Mesendoderm (in vitro differentiated cells): Measurements from ENCODE around the gene ABCG2.
"Not testable (repeated sequence)": the region's sequence is repeated elsewhere in the genome, so short reads cannot be mapped to it uniquely, and the experiment has no call there.

Source experiments
- DNase-seq: peaks from one replicate; pipeline ENCODE4 v3.0.0; 2013
- H2AK5ac ChIP-seq: 2 replicates; pipeline ENCODE4 v1.6.1; 2013; ENCODE audit warnings: low read length, inconsistent platforms
- H2BK120ac ChIP-seq: 2 replicates; pipeline ENCODE4 v1.6.1; 2013; ENCODE audit warnings: low read depth, mild to moderate bottlenecking, low read length, moderate library complexity, mixed read lengths
- H2BK15ac ChIP-seq: replicated peaks from 2 replicates; pipeline ENCODE4 v1.6.1; 2013; ENCODE audit warnings: low read depth, mild to moderate bottlenecking, moderate library complexity
- H2BK5ac ChIP-seq: 2 replicates; pipeline ENCODE4 v1.6.1; 2013; ENCODE audit warnings: low read length, inconsistent platforms
- H3K18ac ChIP-seq: 2 replicates; pipeline ENCODE4 v1.6.1; 2013; ENCODE audit warnings: mild to moderate bottlenecking, low read length, mixed read lengths
- H3K23ac ChIP-seq: one replicate; pipeline ENCODE4 v1.6.1; 2013; ENCODE audit warnings: low read length
- H3K27ac ChIP-seq: 2 replicates; pipeline ENCODE4 v1.5.1; 2013; ENCODE audit warnings: low read depth, mild to moderate bottlenecking, inconsistent platforms, low read length, moderate library complexity
- H3K27me3 ChIP-seq: 2 replicates; pipeline ENCODE4 v1.6.1; 2013; ENCODE audit warnings: low read length, control low read depth, mild to moderate bottlenecking, inconsistent platforms; ENCODE audit not compliant: insufficient read depth, poor library complexity
- H3K36me3 ChIP-seq: 2 replicates; pipeline ENCODE4 v1.6.1; 2013; ENCODE audit warnings: low read length, inconsistent platforms; ENCODE audit not compliant: control insufficient read depth, insufficient read depth
- H3K4ac ChIP-seq: one replicate; pipeline ENCODE4 v1.6.1; 2013; ENCODE audit warnings: low read depth, mild to moderate bottlenecking, low read length, moderate library complexity
- H3K4me1 ChIP-seq: 2 replicates; pipeline ENCODE4 v1.6.1; 2013; ENCODE audit warnings: low read depth, low read length, inconsistent platforms; ENCODE audit not compliant: control insufficient read depth
- H3K4me2 ChIP-seq: 2 replicates; pipeline ENCODE4 v1.6.1; 2013; ENCODE audit warnings: low read length
- H3K4me3 ChIP-seq: 2 replicates; pipeline ENCODE4 v1.5.1; 2013; ENCODE audit warnings: mild to moderate bottlenecking, low read length
- H3K56ac ChIP-seq: one replicate; pipeline ENCODE4 v1.6.1; 2013; ENCODE audit warnings: low read length
- H3K79me1 ChIP-seq: 2 replicates; pipeline ENCODE4 v1.6.1; 2013; ENCODE audit warnings: low read length, inconsistent platforms
- H3K79me2 ChIP-seq: 2 replicates; pipeline ENCODE4 v1.6.1; 2013; ENCODE audit warnings: mild to moderate bottlenecking, low read length; ENCODE audit not compliant: control insufficient read depth, insufficient read depth
- H3K9ac ChIP-seq: 2 replicates; pipeline ENCODE4 v1.6.1; 2013; ENCODE audit warnings: low read length, inconsistent platforms
- H4K5ac ChIP-seq: one replicate; pipeline ENCODE4 v1.6.1; 2013; ENCODE audit warnings: low read length
- H4K8ac ChIP-seq: one replicate; pipeline ENCODE4 v1.6.1; 2013; ENCODE audit warnings: low read depth, mild to moderate bottlenecking, control low read depth, low read length, moderate library complexity
- WGBS: extraction: QIAGEN DNeasy Blood & Tissue Kit; methylation state at CpG from one replicate; pipeline ENCODE4 v1.1.7; 2013; ENCODE audit warnings: low lambda C conversion rate, missing lambda C conversion rate; ENCODE audit not compliant: insufficient coverage; ENCODE audit errors: extremely low coverage; 5-methylcytosine and 5-hydroxymethylcytosine counted together

Gene ABCG2

DNA sequence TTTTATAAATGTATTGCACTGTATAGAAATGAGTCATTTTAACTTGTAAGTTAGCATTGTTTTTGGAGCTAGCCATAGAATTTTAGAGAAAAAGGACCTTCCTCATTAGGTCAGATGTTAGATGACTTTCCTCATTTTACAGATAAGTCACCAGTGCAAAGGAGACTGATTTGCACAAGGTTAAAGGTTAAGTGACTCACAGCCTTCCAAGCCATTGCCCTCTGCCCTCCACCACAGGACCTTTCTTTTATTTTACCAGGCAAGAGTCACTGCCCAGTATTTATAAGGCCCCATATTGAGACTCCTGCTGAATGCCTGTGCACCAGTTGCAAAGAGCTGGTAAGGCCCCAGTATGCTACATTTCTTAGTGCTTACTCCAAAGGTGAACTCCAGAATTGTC, 4.2 kb upstream of the ABCG2 start:
- peak overlapping the region; percentile 66 for H3K18ac ChIP-seq
- no peaks in the 10 kb centered on the region for H3K36me3 ChIP-seq
- no peaks in the 10 kb centered on the region for H3K4me1 ChIP-seq
- peak overlapping the region; percentile 28 for H4K8ac ChIP-seq
- no peak overlapping the region for H3K4ac ChIP-seq
- H2BK120ac ChIP-seq, result no peak overlapping the region
- H3K9ac ChIP-seq, result no peak overlapping the region
- H3K4me3 ChIP-seq, result no peak overlapping the region
- no peak overlapping the region for H4K5ac ChIP-seq
- H2BK5ac ChIP-seq, result no peak overlapping the region
- H3K79me2 ChIP-seq, result no peaks in the 10 kb centered on the region
- DNase-seq, result no peak
- H2AK5ac ChIP-seq, result no peak overlapping the region
- H3K79me1 ChIP-seq, result no peaks in the 10 kb centered on the region
- H3K27ac ChIP-seq, result no peak overlapping the region
- H3K4me2 ChIP-seq, result no peak overlapping the region
- no peak overlapping the region for H2BK15ac ChIP-seq
- H3K23ac ChIP-seq, result no peak overlapping the region
- no peak overlapping the region for H3K56ac ChIP-seq
- no peaks in the 10 kb centered on the region for H3K27me3 ChIP-seq

DNA sequence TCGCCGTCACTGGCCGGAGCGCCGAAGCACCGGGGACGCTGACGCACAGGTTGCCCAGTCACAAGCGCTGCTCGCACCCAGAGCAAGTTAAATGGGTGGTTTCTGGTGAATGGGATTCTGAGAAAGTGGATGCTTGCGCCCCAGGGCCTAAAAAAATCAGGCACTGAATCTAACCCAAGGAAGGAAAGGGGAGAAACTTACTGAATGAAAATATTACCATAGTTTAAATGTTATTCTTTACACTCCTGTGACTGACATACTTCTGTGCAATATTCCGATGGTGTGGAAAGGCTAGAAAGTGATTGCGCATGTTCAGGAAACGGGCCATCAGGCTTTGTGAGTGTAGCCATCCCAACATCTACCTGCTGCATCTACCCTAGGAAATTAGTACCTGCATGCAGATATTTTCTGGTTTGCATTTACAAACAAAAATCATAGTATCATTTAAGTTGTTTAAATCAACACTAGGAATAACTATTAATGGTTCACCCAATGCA, 838 bp upstream of the ABCG2 start:
- peak overlapping the region; percentile 60 for H3K4me3 ChIP-seq
- H3K56ac ChIP-seq, result peak overlapping the region; percentile 95
- H3K27me3 ChIP-seq, result no peaks in the 10 kb centered on the region
- H2AK5ac ChIP-seq, result no peak overlapping the region
- no peak overlapping the region for H3K18ac ChIP-seq
- H3K9ac ChIP-seq, result peak overlapping the region; percentile 82
- peaks cover 2% of the 10 kb centered on the region for H3K79me2 ChIP-seq
- H3K23ac ChIP-seq, result peak overlapping the region; percentile 68
- no peak overlapping the region for H4K8ac ChIP-seq
- H3K27ac ChIP-seq, result peak overlapping the region; percentile 92
- H2BK5ac ChIP-seq, result no peak overlapping the region
- no peak overlapping the region for H2BK15ac ChIP-seq
- no peak for DNase-seq
- WGBS, result no CpG with 5 or more reads among the region's 14 CpGs
- no peaks in the 10 kb centered on the region for H3K36me3 ChIP-seq
- no peak overlapping the region for H4K5ac ChIP-seq
- no peaks in the 10 kb centered on the region for H3K79me1 ChIP-seq
- H3K4me2 ChIP-seq, result peak overlapping the region; percentile 92
- H3K4me1 ChIP-seq, result no peaks in the 10 kb centered on the region
- H2BK120ac ChIP-seq, result no peak overlapping the region
- no peak overlapping the region for H3K4ac ChIP-seq

DNA sequence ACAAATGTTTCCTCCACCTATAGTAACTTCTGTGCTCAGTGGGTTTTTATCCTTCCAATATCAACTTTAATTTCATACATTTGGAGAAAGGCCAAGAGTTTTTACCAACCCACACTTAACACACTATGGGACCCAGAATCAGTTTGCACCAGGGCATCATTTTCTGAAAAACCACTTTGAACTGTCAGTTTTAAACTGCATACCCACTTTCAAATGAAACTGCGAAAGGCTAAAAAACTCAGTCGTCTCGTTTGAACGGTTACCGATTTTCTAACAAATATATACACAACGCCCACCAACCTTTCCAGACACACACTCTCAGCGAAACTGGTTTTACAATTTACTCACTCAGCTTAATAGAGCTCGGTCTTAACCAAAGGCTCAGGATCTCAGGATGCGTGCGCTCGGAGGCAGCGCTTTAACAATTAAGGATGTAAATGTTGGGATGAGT, 376 bp downstream of the ABCG2 start:
- Histone ChIP-seq H3K4ac (no peak overlapping the region), H3K79me2 (peaks cover 2% of the 10 kb centered on the region), H3K9ac (peak overlapping the region; percentile 82), H3K4me1 (no peaks in the 10 kb centered on the region), H3K56ac (peak overlapping the region; percentile 95), H3K18ac (peak overlapping the region; percentile 43), H4K8ac (no peak overlapping the region), H3K4me3 (peak overlapping the region; percentile 60), H2BK120ac (no peak overlapping the region), H3K36me3 (no peaks in the 10 kb centered on the region), H2BK15ac (no peak overlapping the region), H3K23ac (no peak overlapping the region), H2AK5ac (no peak overlapping the region), H2BK5ac (no peak overlapping the region), H3K79me1 (no peaks in the 10 kb centered on the region), H3K27ac (peak overlapping the region; percentile 92), H3K27me3 (no peaks in the 10 kb centered on the region), H3K4me2 (peak overlapping the region; percentile 92), H4K5ac (no peak overlapping the region)
- DNase-seq, result no peak
- no CpG with 5 or more reads among the region's 12 CpGs for WGBS

DNA sequence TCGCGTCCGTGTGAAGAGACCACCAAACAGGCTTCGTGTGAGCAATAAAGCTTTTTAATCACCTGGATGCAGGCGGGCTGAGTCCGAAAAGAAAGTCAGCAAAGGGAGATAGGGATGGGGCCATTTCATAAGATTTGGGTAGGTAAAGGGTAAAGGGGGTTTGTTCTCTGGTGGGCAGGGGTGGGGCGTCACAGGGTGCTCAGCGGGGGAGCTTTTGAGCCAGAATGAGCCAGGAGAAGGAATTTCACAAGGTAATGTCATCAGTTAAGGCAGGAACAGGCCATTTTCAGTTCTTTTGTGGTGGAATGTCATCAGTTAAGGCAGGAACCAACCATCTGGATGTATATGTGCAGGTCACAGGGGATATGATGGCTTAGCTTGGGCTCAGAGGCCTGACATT, 6.1 kb downstream of the ABCG2 start:
- H3K56ac ChIP-seq, H2BK5ac ChIP-seq, H3K4me1 ChIP-seq, H4K5ac ChIP-seq, H3K36me3 ChIP-seq, H2BK15ac ChIP-seq, H3K4ac ChIP-seq, H3K79me2 ChIP-seq, H3K4me2 ChIP-seq, H3K23ac ChIP-seq, H3K27me3 ChIP-seq, H3K9ac ChIP-seq, H2BK120ac ChIP-seq, H2AK5ac ChIP-seq, H3K4me3 ChIP-seq, H4K8ac ChIP-seq, H3K79me1 ChIP-seq: not testable (repeated sequence)
- peak overlapping the region; percentile 33 for H3K27ac ChIP-seq
- H3K18ac ChIP-seq, result peak overlapping the region; percentile 94
- DNase-seq, result peak; percentile 76
- no CpG with 5 or more reads among the region's 8 CpGs for WGBS

DNA sequence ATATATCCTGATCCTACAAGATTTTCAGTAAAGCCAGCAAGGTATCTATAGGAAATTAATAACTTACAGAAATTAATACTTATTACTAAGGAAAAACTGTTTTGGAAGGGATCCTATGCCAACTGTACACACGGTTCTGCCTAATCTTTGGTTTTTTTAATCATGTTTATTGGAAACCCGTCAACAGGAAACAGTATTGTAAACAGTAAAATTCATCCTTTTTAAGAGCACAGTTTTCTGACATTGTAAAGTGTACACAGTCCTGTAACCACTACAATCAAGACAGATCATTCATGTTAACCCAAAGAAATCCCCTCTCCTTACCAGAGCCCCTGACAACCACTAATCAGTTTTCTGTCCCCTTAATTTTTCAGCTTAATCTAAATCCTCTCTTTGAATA, 9.9 kb downstream of the ABCG2 start:
- Histone ChIP-seq H2BK15ac (peak overlapping the region; percentile 64), H3K79me2 (peaks cover 1% of the 10 kb centered on the region), H4K5ac (no peak overlapping the region), H2BK120ac (no peak overlapping the region), H3K27me3 (no peaks in the 10 kb centered on the region), H3K9ac (no peak overlapping the region), H3K4me1 (peaks cover 7% of the 10 kb centered on the region), H3K27ac (no peak overlapping the region), H3K4me3 (no peak overlapping the region), H4K8ac (no peak overlapping the region), H3K36me3 (no peaks in the 10 kb centered on the region), H3K18ac (no peak overlapping the region), H2AK5ac (no peak overlapping the region), H2BK5ac (no peak overlapping the region), H3K23ac (no peak overlapping the region), H3K79me1 (peaks cover 4% of the 10 kb centered on the region), H3K56ac (no peak overlapping the region), H3K4ac (peak overlapping the region; percentile 91), H3K4me2 (no peak overlapping the region)
- no CpG with 5 or more reads among the region's 2 CpGs for WGBS
- no peak for DNase-seq

DNA sequence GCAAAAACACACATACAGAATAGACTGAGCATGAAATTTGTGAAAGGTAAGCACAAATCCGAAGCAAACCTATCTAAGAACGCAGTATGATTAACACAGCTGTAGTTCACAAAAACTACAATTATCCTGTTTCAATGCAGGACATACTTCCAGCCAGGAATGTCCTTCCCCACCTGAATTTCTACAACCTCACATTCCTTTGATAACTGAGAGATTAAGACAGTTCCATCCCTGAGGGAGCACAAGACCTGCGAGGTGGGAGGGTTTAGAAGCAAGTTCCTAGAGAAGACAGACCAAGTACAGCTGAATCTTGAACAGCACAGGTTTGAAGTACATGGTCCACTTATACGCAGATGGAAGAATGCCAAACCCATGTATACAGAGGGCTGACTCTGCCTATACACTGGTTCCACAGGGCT, 10.6 kb downstream of the ABCG2 start:
- no peaks in the 10 kb centered on the region for H3K27me3 ChIP-seq
- H2BK15ac ChIP-seq, result no peak overlapping the region
- peaks cover 4% of the 10 kb centered on the region for H3K79me1 ChIP-seq
- no peak overlapping the region for H3K4me3 ChIP-seq
- no peak overlapping the region for H2BK5ac ChIP-seq
- H3K36me3 ChIP-seq, result no peaks in the 10 kb centered on the region
- no peak overlapping the region for H3K9ac ChIP-seq
- no peak overlapping the region for H4K5ac ChIP-seq
- H3K4me2 ChIP-seq, result no peak overlapping the region
- H4K8ac ChIP-seq, result no peak overlapping the region
- no peak overlapping the region for H3K56ac ChIP-seq
- H2BK120ac ChIP-seq, result peak overlapping the region; percentile 35
- peaks cover 1% of the 10 kb centered on the region for H3K79me2 ChIP-seq
- peak overlapping the region; percentile 22 for H3K27ac ChIP-seq
- peaks cover 10% of the 10 kb centered on the region for H3K4me1 ChIP-seq
- peak overlapping the region; percentile 65 for H3K4ac ChIP-seq
- no peak overlapping the region for H3K23ac ChIP-seq
- peak overlapping the region; percentile 87 for H3K18ac ChIP-seq
- no CpG with 5 or more reads among the region's 4 CpGs for WGBS
- peak; percentile 89 for DNase-seq
- peak overlapping the region; percentile 20 for H2AK5ac ChIP-seq
